DND-41 (cell line): ENCODE results near the gene IREB2.

Experiments used
- CTCF ChIP-seq: IDR thresholded peaks from 2 replicates; pipeline ENCODE4 v1.5.1; 2012; ENCODE audit warnings: borderline replicate concordance, low read length, moderate library complexity, mild to moderate bottlenecking; ENCODE audit not compliant: poor library complexity, severe bottlenecking; ENCODE audit errors: extremely low read depth
- EZH2 ChIP-seq: IDR thresholded peaks from 3 replicates; pipeline ENCODE4 v1.6.1; 2012; ENCODE audit warnings: borderline replicate concordance, low read depth, mild to moderate bottlenecking, moderate library complexity, low read length, inconsistent platforms; ENCODE audit not compliant: severe bottlenecking

- no peak for TF ChIP-seq CTCF
- no peak for TF ChIP-seq EZH2
Measured at GRCh38 chr15:78538358-78538757, 100.3 kb downstream of the IREB2 start.
